DOHH2 (cell line): ENCODE data around the gene NDUFA8.

ENCODE experiments used
- CTCF ChIP-seq: fragments of 200-600 bp; sonication (generic); IDR thresholded peaks from one replicate; pipeline ENCODE4 v1.5.1; 2014; ENCODE audit warnings: antibody characterized with exemption, mild to moderate bottlenecking, low read depth, low read length; ENCODE audit not compliant: poor library complexity, severe bottlenecking
- EZH2phosphoT487 ChIP-seq: fragments of 200-600 bp; sonication (generic); IDR thresholded peaks from 2 replicates; pipeline ENCODE4 v1.6.1; 2017; ENCODE audit warnings: borderline replicate concordance, mild to moderate bottlenecking, antibody characterized with exemption, low read length, moderate library complexity, mixed read lengths

- TF ChIP-seq CTCF: no peak
- TF ChIP-seq EZH2phosphoT487: no peak
These were observed 34.1 kb upstream of the NDUFA8 start for GRCh38 chr9:122193651-122194050.
